H9 (cell line): Measurements from ENCODE around the gene NUP214. TPM values are rescaled to one million over a fixed set of nuclear protein-coding genes. Genes with fewer than 3 reads are reported as not detected.

ENCODE experiments used
- DNase-seq: peaks from one replicate; pipeline ENCODE4 v3.0.0-alpha.2; 2017
- H2AFZ ChIP-seq: one replicate; pipeline ENCODE4 v1.6.1; 2013; ENCODE audit warnings: mild to moderate bottlenecking, low read length, control low read depth, moderate library complexity
- H2AK5ac ChIP-seq: 2 replicates; pipeline ENCODE4 v1.6.1; 2013; ENCODE audit warnings: low read length, control low read depth, mixed read lengths; ENCODE audit not compliant: insufficient read length
- H2BK120ac ChIP-seq: one replicate; pipeline ENCODE4 v1.6.1; 2013; ENCODE audit warnings: low read depth, mild to moderate bottlenecking, low read length, control low read depth, inconsistent platforms; ENCODE audit not compliant: poor library complexity, severe bottlenecking
- H2BK12ac ChIP-seq: 2 replicates; pipeline ENCODE4 v1.6.1; 2013; ENCODE audit warnings: low read length, control low read depth, mixed read lengths, low read depth; ENCODE audit not compliant: insufficient read length
- H2BK15ac ChIP-seq: 2 replicates; pipeline ENCODE4 v1.6.1; 2013; ENCODE audit warnings: low read depth, low read length, control low read depth
- H2BK20ac ChIP-seq: one replicate; pipeline ENCODE4 v1.6.1; 2013; ENCODE audit warnings: low read depth, mild to moderate bottlenecking, low read length, control low read depth, inconsistent platforms; ENCODE audit not compliant: poor library complexity, severe bottlenecking
- H2BK5ac ChIP-seq: 2 replicates; pipeline ENCODE4 v1.6.1; 2013; ENCODE audit warnings: low read length, control low read depth, mixed read lengths; ENCODE audit not compliant: insufficient read length
- H3K14ac ChIP-seq: 2 replicates; pipeline ENCODE4 v1.6.1; 2013; ENCODE audit warnings: low read length, control low read depth; ENCODE audit not compliant: insufficient read depth
- H3K18ac ChIP-seq: 2 replicates; pipeline ENCODE4 v1.6.1; 2013; ENCODE audit warnings: low read depth, mild to moderate bottlenecking, mixed read lengths, low read length, control low read depth; ENCODE audit not compliant: insufficient read length
- H3K23ac ChIP-seq: 2 replicates; pipeline ENCODE4 v1.6.1; 2013; ENCODE audit warnings: low read length, control low read depth, mixed read lengths, low read depth; ENCODE audit not compliant: insufficient read length
- H3K23me2 ChIP-seq: 2 replicates; pipeline ENCODE4 v1.6.1; 2013; ENCODE audit warnings: low read depth, mild to moderate bottlenecking, mixed read lengths, low read length, control low read depth; ENCODE audit not compliant: insufficient read length, poor library complexity, severe bottlenecking
- H3K27ac ChIP-seq: 2 replicates; pipeline ENCODE4 v1.5.1; 2013; ENCODE audit warnings: low read length, control low read depth, mixed read lengths, low read depth; ENCODE audit not compliant: insufficient read length
- H3K27me3 ChIP-seq: 2 replicates; pipeline ENCODE4 v1.6.1; 2013; ENCODE audit warnings: low read length, control low read depth, inconsistent platforms; ENCODE audit not compliant: insufficient read depth
- H3K4ac ChIP-seq: 2 replicates; pipeline ENCODE4 v1.6.1; 2013; ENCODE audit warnings: low read depth, mild to moderate bottlenecking, control low read depth, inconsistent platforms, low read length, moderate library complexity
- H3K4me1 ChIP-seq: 2 replicates; pipeline ENCODE4 v1.6.1; 2013; ENCODE audit warnings: low read length, control low read depth, inconsistent platforms; ENCODE audit not compliant: insufficient read depth
- H3K4me2 ChIP-seq: 2 replicates; pipeline ENCODE4 v1.6.1; 2013; ENCODE audit warnings: low read length, control low read depth, mixed read lengths; ENCODE audit not compliant: insufficient read length, insufficient read depth
- H3K56ac ChIP-seq: 2 replicates; pipeline ENCODE4 v1.6.1; 2013; ENCODE audit warnings: low read depth, mild to moderate bottlenecking, mixed read lengths, low read length, control low read depth; ENCODE audit not compliant: insufficient read length
- H3K79me1 ChIP-seq: 2 replicates; pipeline ENCODE4 v1.6.1; 2013; ENCODE audit warnings: low read depth, mild to moderate bottlenecking, moderate library complexity, low read length, control low read depth, inconsistent platforms; ENCODE audit not compliant: insufficient read depth, poor library complexity, severe bottlenecking
- H3K79me2 ChIP-seq: 2 replicates; pipeline ENCODE4 v1.6.1; 2013; ENCODE audit warnings: low read length, control low read depth, inconsistent platforms; ENCODE audit not compliant: insufficient read depth
- H3K9ac ChIP-seq: 2 replicates; pipeline ENCODE4 v1.6.1; 2013; ENCODE audit warnings: low read length, control low read depth, mixed read lengths; ENCODE audit not compliant: insufficient read length; ENCODE audit errors: extremely low read depth
- H3K9me3 ChIP-seq: one replicate; pipeline ENCODE4 v1.6.1; 2013; ENCODE audit warnings: low read depth, low read length, inconsistent platforms; ENCODE audit not compliant: control insufficient read depth
- H3T11ph ChIP-seq: one replicate; pipeline ENCODE4 v1.6.1; 2013; ENCODE audit warnings: mild to moderate bottlenecking, low read length, control low read depth, inconsistent platforms
- H4K20me1 ChIP-seq: one replicate; pipeline ENCODE4 v1.6.1; 2013; ENCODE audit not compliant: control insufficient read depth, insufficient read length, insufficient read depth
- H4K5ac ChIP-seq: 2 replicates; pipeline ENCODE4 v1.6.1; 2013; ENCODE audit warnings: low read depth, mild to moderate bottlenecking, mixed read lengths, low read length, control low read depth; ENCODE audit not compliant: insufficient read length
- H4K8ac ChIP-seq: replicated peaks from 2 replicates; pipeline ENCODE4 v1.6.1; 2013; ENCODE audit warnings: low read length, control low read depth, mixed read lengths, low read depth; ENCODE audit not compliant: insufficient read length
- H4K91ac ChIP-seq: 2 replicates; pipeline ENCODE4 v1.6.1; 2013; ENCODE audit warnings: low read depth, mild to moderate bottlenecking, moderate library complexity, mixed read lengths, low read length, control low read depth; ENCODE audit not compliant: insufficient read length
- H3K27ac Mint-ChIP-seq, 3 experiments: 2 replicates in 2 of 3; 3 replicates in 1 of 3; pipeline ENCODE4 v1.8.0; 2020 to 2021; ENCODE audit warnings: mixed read lengths in 3 of 3, mild to moderate bottlenecking in 1 of 3, moderate library complexity in 1 of 3
- H3K27me3 Mint-ChIP-seq: 2 replicates; pipeline ENCODE4 v1.8.0; 2021; ENCODE audit warnings: low read depth, mild to moderate bottlenecking, moderate library complexity, mixed read lengths
- H3K36me3 Mint-ChIP-seq, 3 experiments: 2 replicates in 2 of 3; 3 replicates in 1 of 3; pipeline ENCODE4 v1.8.0; 2020 to 2021; ENCODE audit warnings: low read depth in 3 of 3, mixed read lengths in 3 of 3; ENCODE audit not compliant: insufficient read depth in 1 of 3
- H3K4me1 Mint-ChIP-seq, 2 experiments: 2 replicates each; pipeline ENCODE4 v1.8.0; 2020; ENCODE audit warnings: mixed read lengths in 2 of 2
- H3K4me3 Mint-ChIP-seq, 2 experiments: 2 replicates in 1 of 2; 3 replicates in 1 of 2; pipeline ENCODE4 v1.8.0; 2020 to 2021; ENCODE audit warnings: mild to moderate bottlenecking in 2 of 2, mixed read lengths in 2 of 2, moderate library complexity in 1 of 2
- H3K9me3 Mint-ChIP-seq, 2 experiments: 2 replicates in 1 of 2; 3 replicates in 1 of 2; pipeline ENCODE4 v1.8.0; 2020; ENCODE audit warnings: mild to moderate bottlenecking in 2 of 2, mixed read lengths in 2 of 2, moderate library complexity in 1 of 2
- CTCF ChIP-seq: fragments of 200-600 bp; sonication (generic); conservative IDR thresholded peaks from 3 replicates; pipeline ENCODE4 v1.8.0; 2021; ENCODE audit warnings: antibody characterized with exemption, mild to moderate bottlenecking
- WGBS: extraction: QIAGEN DNeasy Blood & Tissue Kit; methylation state at CpG from one replicate; pipeline ENCODE4 v1.1.7; 2013; ENCODE audit warnings: missing lambda C conversion rate, low lambda C conversion rate, mixed read lengths; ENCODE audit not compliant: insufficient read length; ENCODE audit errors: extremely low coverage; 5-methylcytosine and 5-hydroxymethylcytosine counted together
- total RNA-seq: library from RNA; stranded (reverse); gene quantifications from 2 replicates; pipeline ENCODE4 v1.2.1, GENCODE V29; 2021

NUP214 gene
- total RNA-seq, 1 experiment from 2014 or later = 53.8 TPM

DNA sequence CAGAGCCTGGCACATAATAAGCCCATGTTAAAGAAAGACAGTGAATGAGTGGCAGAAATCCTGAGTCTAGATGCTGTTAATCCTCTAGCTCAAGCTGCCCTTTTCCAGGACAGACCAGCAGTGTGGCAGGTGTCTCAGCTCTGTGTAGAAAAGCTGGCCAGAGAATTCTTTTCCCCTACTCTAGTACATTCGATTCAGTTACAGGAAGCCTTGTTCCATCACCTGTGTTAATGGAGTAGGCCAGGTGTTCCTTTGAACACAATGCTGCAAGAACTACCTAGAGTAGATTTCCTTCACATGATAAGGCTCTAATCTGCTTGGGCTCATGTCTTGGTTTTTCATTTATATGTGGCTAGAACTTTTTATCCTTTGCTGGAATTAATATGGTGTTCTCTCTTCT is 52.5 kb downstream of the NUP214 start:
- no peak overlapping the region for H3K4ac ChIP-seq
- no peak overlapping the region for H2BK5ac ChIP-seq
- H2BK20ac ChIP-seq = no peak overlapping the region
- no peak overlapping the region for H4K8ac ChIP-seq
- no peak overlapping the region for H2AFZ ChIP-seq
- H3K27ac ChIP-seq = no peak overlapping the region
- Mint-ChIP-seq H3K9me3 (no peaks in the 10 kb centered on the region), H3K4me3 (no peak overlapping the region), H3K4me1 (no peaks in the 10 kb centered on the region), H3K36me3 (peaks cover 28 to 68% (median 52%) of the 10 kb centered on the region in 3 experiments; a peak in 6 of 7 replicates), H3K27me3 (no peaks in the 10 kb centered on the region), H3K27ac (no peak overlapping the region)
- H2BK120ac ChIP-seq = no peak overlapping the region
- no peak overlapping the region for H4K5ac ChIP-seq
- no peak overlapping the region for H2BK12ac ChIP-seq
- H3K18ac ChIP-seq = no peak overlapping the region
- no peaks in the 10 kb centered on the region for H3K9me3 ChIP-seq
- H4K20me1 ChIP-seq = no peaks in the 10 kb centered on the region
- no peak overlapping the region for H2AK5ac ChIP-seq
- H3K23me2 ChIP-seq = no peaks in the 10 kb centered on the region
- H3K4me1 ChIP-seq = no peaks in the 10 kb centered on the region
- WGBS = no CpG with 5 or more reads among the region's 1 CpG
- no peaks in the 10 kb centered on the region for H3K27me3 ChIP-seq
- no peak overlapping the region for H3K9ac ChIP-seq
- no peak overlapping the region for H3K23ac ChIP-seq
- DNase-seq = no peak
- H3K56ac ChIP-seq = no peak overlapping the region
- no peak overlapping the region for H3K14ac ChIP-seq
- H4K91ac ChIP-seq = no peak overlapping the region
- H3K79me2 ChIP-seq = no peaks in the 10 kb centered on the region
- no peak overlapping the region for H3T11ph ChIP-seq
- H2BK15ac ChIP-seq = no peak overlapping the region
- H3K4me2 ChIP-seq = no peak overlapping the region
- no peak for TF ChIP-seq CTCF
- no peaks in the 10 kb centered on the region for H3K79me1 ChIP-seq
